HepG2 (cell line): ENCODE data around the gene FBXW2. TPM values are rescaled to one million over a fixed set of nuclear protein-coding genes. Genes with fewer than 3 reads are reported as not detected.
A peak's percentile ranks its signal among the peaks of the same experiment; 100 is the strongest.

ENCODE experiments used
- AKNA ChIP-seq: sonication (generic); formaldehyde crosslinking; IDR thresholded peaks from 2 replicates; pipeline ENCODE4 v1.4.0; 2020; ENCODE audit warnings: missing genetic modification reagents, borderline replicate concordance
- CBX5 ChIP-seq: sonication (generic); formaldehyde crosslinking; IDR thresholded peaks from 2 replicates; pipeline ENCODE4 v1.4.0; 2020; ENCODE audit warnings: missing genetic modification reagents, borderline replicate concordance
- FOSL2 ChIP-seq: sonication (generic); formaldehyde crosslinking; IDR thresholded peaks from 2 replicates; pipeline ENCODE4 v1.4.0; 2020; ENCODE audit warnings: missing genetic modification reagents
- FOXO1 ChIP-seq: sonication (generic); formaldehyde crosslinking; IDR thresholded peaks from 2 replicates; pipeline ENCODE4 v1.4.0; 2020; ENCODE audit warnings: missing genetic modification reagents
- MAFK ChIP-seq, 2 experiments: IDR thresholded peaks in 1 of 2; conservative IDR thresholded peaks in 1 of 2; 2 replicates each; pipeline ENCODE4 v1.6.1; 2011; ENCODE audit warnings: improper control_type of control experiment in 2 of 2, low read length in 2 of 2
- MEIS1 ChIP-seq: sonication (generic); formaldehyde crosslinking; IDR thresholded peaks from 2 replicates; pipeline ENCODE4 v1.9.0; 2021; ENCODE audit warnings: mild to moderate bottlenecking, missing genetic modification reagents, moderate library complexity, borderline replicate concordance
- MXD1 ChIP-seq: sonication (generic); formaldehyde crosslinking; IDR thresholded peaks from 2 replicates; pipeline ENCODE4 v1.4.0; 2020; ENCODE audit warnings: mild to moderate bottlenecking, missing genetic modification reagents
- RFX3 ChIP-seq: IDR thresholded peaks from 2 replicates; pipeline ENCODE4 v1.6.1; 2016; ENCODE audit warnings: missing biosample characterization, missing genetic modification reagents
- RXRA ChIP-seq: sonication (generic); formaldehyde crosslinking; IDR thresholded peaks from 2 replicates; pipeline ENCODE4 v1.5.1; 2020; ENCODE audit warnings: missing genetic modification reagents
- SP140L ChIP-seq: sonication (generic); formaldehyde crosslinking; IDR thresholded peaks from 2 replicates; pipeline ENCODE4 v1.4.0; 2020; ENCODE audit warnings: missing genetic modification reagents, borderline replicate concordance
- STAT6 ChIP-seq: sonication (generic); formaldehyde crosslinking; IDR thresholded peaks from 2 replicates; pipeline ENCODE4 v1.4.0; 2020; ENCODE audit warnings: missing genetic modification reagents, mild to moderate bottlenecking, borderline replicate concordance
- ZBTB34 ChIP-seq: sonication (generic); formaldehyde crosslinking; IDR thresholded peaks from 2 replicates; pipeline ENCODE4 v1.8.0; 2022; ENCODE audit warnings: mild to moderate bottlenecking, missing genetic modification reagents
- ZMYM2 ChIP-seq: sonication (generic); formaldehyde crosslinking; IDR thresholded peaks from 2 replicates; pipeline ENCODE4 v1.8.0; 2022; ENCODE audit warnings: mild to moderate bottlenecking, missing genetic modification reagents
- ZNF224 ChIP-seq: sonication (generic); formaldehyde crosslinking; IDR thresholded peaks from 2 replicates; pipeline ENCODE4 v1.5.0; 2020; ENCODE audit warnings: mild to moderate bottlenecking, missing genetic modification reagents
- ZNF430 ChIP-seq: sonication (generic); formaldehyde crosslinking; IDR thresholded peaks from 2 replicates; pipeline ENCODE4 v1.9.0; 2021; ENCODE audit warnings: mild to moderate bottlenecking, missing genetic modification reagents
- ZNF580 ChIP-seq: IDR thresholded peaks from 2 replicates; pipeline ENCODE4 v1.6.1; 2016; ENCODE audit warnings: low read depth, borderline replicate concordance
- ZNF660 ChIP-seq: sonication (generic); formaldehyde crosslinking; IDR thresholded peaks from 2 replicates; pipeline ENCODE4 v1.5.1; 2020; ENCODE audit warnings: mild to moderate bottlenecking, low read depth, missing genetic modification reagents, borderline replicate concordance
- ZNF674 ChIP-seq: sonication (generic); formaldehyde crosslinking; IDR thresholded peaks from 2 replicates; pipeline ENCODE4 v1.5.0; 2020; ENCODE audit warnings: low read depth, mild to moderate bottlenecking, missing genetic modification reagents
- polyA plus RNA-seq, 8 experiments: library from polyadenylated mRNA; depleted of rRNA in 3 of 8; stranded (reverse) in 7 of 8; unstranded in 1 of 8; fragments of >200 nt; fragmentation: Illumina TruSeq in 4 of 8; extraction: Trizol in 4 of 8; gene quantifications; 2 replicates each; pipeline versions ENCODE4 v1.2.1 to v1.2.3, GENCODE V29; 2011 to 2016; ENCODE audit warnings: low read depth in 4 of 8, missing spikeins in 1 of 8, mixed read lengths in 1 of 8; ENCODE audit not compliant: insufficient read depth in 1 of 8
- total RNA-seq, 5 experiments: library from RNA; depleted of rRNA; stranded (reverse); fragments of >200 nt; fragmentation: Illumina TruSeq; extraction: Trizol; gene quantifications; 2 replicates each; pipeline ENCODE4 v1.2.3, GENCODE V29; 2016; ENCODE audit warnings: low read depth in 1 of 5

FBXW2 gene
- total and polyA plus RNA-seq, 2 of the 13 experiments (the other 11 are each of a cell fraction or from before 2014, with no cell fraction given), result 35.4 to 43.1 TPM

GRCh38 chr9:120735415-120736126, 57.6 kb downstream of the FBXW2 start (continued):
- no peak for TF ChIP-seq STAT6 (CRISPR knock-in tag)
- no peak for TF ChIP-seq ZNF224
- no peak for TF ChIP-seq RFX3
- TF ChIP-seq CBX5 (CRISPR knock-in tag), result peak; percentile 68
- TF ChIP-seq ZNF430 (CRISPR knock-in tag), result no peak
- TF ChIP-seq FOSL2 (CRISPR knock-in tag), result peak; percentile 76
- peak; percentile 84; the same call in 1 of the 2 replicates for TF ChIP-seq RXRA (CRISPR knock-in tag)
- TF ChIP-seq SP140L (CRISPR knock-in tag), result no peak
- no peak for TF ChIP-seq ZMYM2 (CRISPR knock-in tag)
- no peak for TF ChIP-seq MEIS1 (CRISPR knock-in tag)
- no peak for TF ChIP-seq ZNF660
- no peak for TF ChIP-seq ZNF580
- TF ChIP-seq MXD1 (CRISPR knock-in tag), result no peak
- TF ChIP-seq ZNF674 (CRISPR knock-in tag), result no peak
- no peak for TF ChIP-seq ZBTB34 (CRISPR knock-in tag)
- no peak for TF ChIP-seq MAFK (conservative IDR thresholded peaks at IDR 0.05 in 1 of 2, IDR thresholded peaks at IDR 0.05 in 1 of 2; ENCODE audit: low read length in 2 of 2)
- TF ChIP-seq FOXO1 (CRISPR knock-in tag), result no peak
- TF ChIP-seq AKNA (CRISPR knock-in tag), result no peak
